ENCODE measurements around the gene EPS8L2.

DNA sequence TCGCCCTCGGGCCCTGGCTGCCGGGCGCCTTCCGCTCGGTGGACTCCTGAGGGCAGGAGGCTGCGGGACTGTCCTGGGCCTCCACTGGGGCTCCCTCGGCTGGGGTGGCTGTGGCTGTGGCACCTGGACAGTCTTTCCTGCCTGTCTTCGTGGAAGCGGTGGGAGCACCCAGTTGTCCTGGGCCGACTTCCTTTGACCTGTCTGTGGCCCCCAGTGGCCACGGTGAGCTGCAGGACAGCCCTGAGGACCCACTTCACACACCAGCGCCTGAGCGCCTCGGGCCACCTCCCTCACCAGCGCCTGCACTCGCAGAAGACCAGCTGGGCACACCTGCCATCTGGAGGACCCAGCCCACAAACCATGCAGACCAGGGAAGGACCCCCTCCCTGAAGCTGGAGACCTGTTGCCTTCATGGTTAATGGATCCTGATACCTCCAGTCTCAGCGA, 1.8 kb upstream of the EPS8L2 start:
- TF ChIP-seq, protein P1, sequence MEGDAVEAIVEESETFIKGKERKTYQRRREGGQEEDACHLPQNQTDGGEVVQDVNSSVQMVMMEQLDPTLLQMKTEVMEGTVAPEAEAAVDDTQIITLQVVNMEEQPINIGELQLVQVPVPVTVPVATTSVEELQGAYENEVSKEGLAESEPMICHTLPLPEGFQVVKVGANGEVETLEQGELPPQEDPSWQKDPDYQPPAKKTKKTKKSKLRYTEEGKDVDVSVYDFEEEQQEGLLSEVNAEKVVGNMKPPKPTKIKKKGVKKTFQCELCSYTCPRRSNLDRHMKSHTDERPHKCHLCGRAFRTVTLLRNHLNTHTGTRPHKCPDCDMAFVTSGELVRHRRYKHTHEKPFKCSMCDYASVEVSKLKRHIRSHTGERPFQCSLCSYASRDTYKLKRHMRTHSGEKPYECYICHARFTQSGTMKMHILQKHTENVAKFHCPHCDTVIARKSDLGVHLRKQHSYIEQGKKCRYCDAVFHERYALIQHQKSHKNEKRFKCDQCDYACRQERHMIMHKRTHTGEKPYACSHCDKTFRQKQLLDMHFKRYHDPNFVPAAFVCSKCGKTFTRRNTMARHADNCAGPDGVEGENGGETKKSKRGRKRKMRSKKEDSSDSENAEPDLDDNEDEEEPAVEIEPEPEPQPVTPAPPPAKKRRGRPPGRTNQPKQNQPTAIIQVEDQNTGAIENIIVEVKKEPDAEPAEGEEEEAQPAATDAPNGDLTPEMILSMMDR (IDR thresholded peaks at IDR 0.05; ENCODE audit: low read depth, low read length): no peak
- TF ChIP-seq EZH2phosphoT487 (IDR thresholded peaks at IDR 0.05; ENCODE audit: low read depth): no peak

Measured in OCI-LY3 (cell line).